Osteocyte (in vitro differentiated cells): Measurements from ENCODE around the gene ZNF80. TPM values are rescaled to one million over a fixed set of nuclear protein-coding genes. Genes with fewer than 3 reads are reported as not detected.

ENCODE experiments used
- DNase-seq: peaks from one replicate; pipeline ENCODE4 v3.0.0; 2021; ENCODE audit warnings: mixed read lengths; ENCODE audit not compliant: unreplicated experiment; ENCODE audit errors: extremely low spot score
- H3K27ac Mint-ChIP-seq: one replicate; pipeline ENCODE4 v1.8.0; 2021; ENCODE audit warnings: mild to moderate bottlenecking, mixed read lengths; ENCODE audit not compliant: unreplicated experiment
- H3K27me3 Mint-ChIP-seq: one replicate; pipeline ENCODE4 v1.8.0; 2021; ENCODE audit warnings: mixed read lengths; ENCODE audit not compliant: unreplicated experiment
- H3K36me3 Mint-ChIP-seq: one replicate; pipeline ENCODE4 v1.8.0; 2021; ENCODE audit warnings: mixed read lengths; ENCODE audit not compliant: unreplicated experiment
- H3K4me1 Mint-ChIP-seq: one replicate; pipeline ENCODE4 v1.8.0; 2021; ENCODE audit warnings: mixed read lengths; ENCODE audit not compliant: unreplicated experiment
- H3K4me3 Mint-ChIP-seq: one replicate; pipeline ENCODE4 v1.8.0; 2021; ENCODE audit warnings: mild to moderate bottlenecking, moderate library complexity, mixed read lengths; ENCODE audit not compliant: unreplicated experiment
- H3K9me3 Mint-ChIP-seq: one replicate; pipeline ENCODE4 v1.8.0; 2021; ENCODE audit warnings: mixed read lengths; ENCODE audit not compliant: unreplicated experiment
- total RNA-seq: library from RNA; stranded (reverse); gene quantifications from 2 replicates; pipeline ENCODE4 v1.2.1, GENCODE V29; 2021
- TF ChIP-seq, protein P1 (sequence below): fragments of 200-600 bp; sonication (generic); IDR thresholded peaks from 2 replicates; pipeline ENCODE4 v1.5.0; 2021; ENCODE audit warnings: antibody characterized with exemption, mild to moderate bottlenecking, moderate library complexity

ZNF80 gene
- total RNA-seq, 1 donor from 2014 or later, result not detected

DNA sequence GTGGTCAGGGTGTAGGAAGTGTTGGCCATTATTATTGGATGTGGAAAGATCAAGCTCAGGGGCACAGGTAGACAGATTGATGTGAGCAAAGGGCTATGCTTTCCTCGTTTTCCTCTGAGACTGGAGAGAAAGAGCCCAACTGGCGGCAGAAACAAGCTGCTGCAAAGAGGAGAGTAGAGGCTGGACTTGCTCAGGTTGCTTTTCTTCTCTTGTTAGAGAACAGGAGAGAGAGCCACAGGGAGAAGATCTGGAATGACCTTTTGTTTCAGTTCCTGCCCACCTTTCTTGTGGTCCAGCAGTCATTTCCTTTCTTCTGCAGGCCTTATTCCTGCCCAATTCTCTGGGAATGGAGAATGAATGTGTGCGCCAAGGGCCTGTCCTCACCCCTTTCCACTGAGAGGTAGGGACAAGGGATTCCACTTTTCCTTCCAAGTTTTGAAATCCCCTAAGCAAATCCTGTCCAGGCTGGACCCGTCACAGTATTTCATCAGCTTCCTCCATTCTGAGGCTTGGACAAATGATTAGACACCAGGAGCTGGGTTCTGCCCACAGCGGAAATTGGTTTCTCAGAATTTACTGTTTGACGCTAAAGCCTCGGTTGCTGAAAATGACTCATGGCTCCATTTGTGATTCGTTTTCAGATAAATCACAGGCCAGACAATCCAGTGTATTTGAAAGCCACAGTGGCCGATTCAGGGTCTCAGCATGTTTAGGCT is 16.1 kb downstream of the ZNF80 start:
- no peaks in the 10 kb centered on the region for H3K36me3 Mint-ChIP-seq
- peaks cover 10% of the 10 kb centered on the region for H3K27me3 Mint-ChIP-seq
- no peak overlapping the region for H3K4me3 Mint-ChIP-seq
- no peak overlapping the region for H3K27ac Mint-ChIP-seq
- peaks cover 8% of the 10 kb centered on the region for H3K9me3 Mint-ChIP-seq
- no peak for DNase-seq
- TF ChIP-seq, protein P1, sequence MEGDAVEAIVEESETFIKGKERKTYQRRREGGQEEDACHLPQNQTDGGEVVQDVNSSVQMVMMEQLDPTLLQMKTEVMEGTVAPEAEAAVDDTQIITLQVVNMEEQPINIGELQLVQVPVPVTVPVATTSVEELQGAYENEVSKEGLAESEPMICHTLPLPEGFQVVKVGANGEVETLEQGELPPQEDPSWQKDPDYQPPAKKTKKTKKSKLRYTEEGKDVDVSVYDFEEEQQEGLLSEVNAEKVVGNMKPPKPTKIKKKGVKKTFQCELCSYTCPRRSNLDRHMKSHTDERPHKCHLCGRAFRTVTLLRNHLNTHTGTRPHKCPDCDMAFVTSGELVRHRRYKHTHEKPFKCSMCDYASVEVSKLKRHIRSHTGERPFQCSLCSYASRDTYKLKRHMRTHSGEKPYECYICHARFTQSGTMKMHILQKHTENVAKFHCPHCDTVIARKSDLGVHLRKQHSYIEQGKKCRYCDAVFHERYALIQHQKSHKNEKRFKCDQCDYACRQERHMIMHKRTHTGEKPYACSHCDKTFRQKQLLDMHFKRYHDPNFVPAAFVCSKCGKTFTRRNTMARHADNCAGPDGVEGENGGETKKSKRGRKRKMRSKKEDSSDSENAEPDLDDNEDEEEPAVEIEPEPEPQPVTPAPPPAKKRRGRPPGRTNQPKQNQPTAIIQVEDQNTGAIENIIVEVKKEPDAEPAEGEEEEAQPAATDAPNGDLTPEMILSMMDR, result no peak
- no peaks in the 10 kb centered on the region for H3K4me1 Mint-ChIP-seq

GRCh38 chr3:114219741-114220140 is 17.6 kb downstream of the ZNF80 start:
- Mint-ChIP-seq H3K4me1 (no peaks in the 10 kb centered on the region), H3K4me3 (no peak overlapping the region), H3K36me3 (no peaks in the 10 kb centered on the region), H3K9me3 (no peaks in the 10 kb centered on the region), H3K27ac (no peak overlapping the region), H3K27me3 (peaks cover 10% of the 10 kb centered on the region)
- TF ChIP-seq, protein P1, result no peak
- DNase-seq, result no peak

DNA sequence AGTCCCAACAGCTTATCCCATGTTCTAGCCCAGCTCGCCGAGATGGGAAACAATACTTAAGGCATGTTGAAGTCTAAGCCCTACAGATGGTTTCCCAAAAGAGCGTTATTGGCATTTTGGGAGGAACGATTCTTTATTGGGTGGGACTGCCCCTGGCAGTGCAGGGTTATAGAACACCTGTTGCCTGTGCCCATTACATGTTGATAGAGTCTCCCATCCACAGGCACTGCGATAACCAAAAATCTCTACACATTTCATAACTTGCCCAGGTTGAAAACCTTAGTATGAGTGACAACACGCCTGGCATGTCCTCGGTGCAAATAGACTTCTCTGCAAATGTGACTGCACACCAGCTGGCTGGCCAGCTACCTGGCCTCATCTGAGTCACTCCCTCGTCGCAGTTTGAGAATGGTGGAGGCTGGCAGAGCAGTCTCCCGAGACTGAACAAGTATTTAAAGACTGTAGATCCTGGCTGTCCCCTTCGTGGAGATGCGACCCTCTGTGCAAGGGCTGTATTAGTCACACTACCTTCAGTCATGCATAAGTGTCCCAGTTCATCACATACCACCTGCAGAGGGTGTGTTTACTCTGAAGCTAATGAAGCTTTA is 18.7 kb downstream of the ZNF80 start:
- H3K27ac Mint-ChIP-seq, result no peak overlapping the region
- H3K4me3 Mint-ChIP-seq, result no peak overlapping the region
- peaks cover 10% of the 10 kb centered on the region for H3K27me3 Mint-ChIP-seq
- TF ChIP-seq, protein P1, result no peak
- DNase-seq, result no peak
- H3K9me3 Mint-ChIP-seq, result no peaks in the 10 kb centered on the region
- H3K4me1 Mint-ChIP-seq, result no peaks in the 10 kb centered on the region
- H3K36me3 Mint-ChIP-seq, result no peaks in the 10 kb centered on the region

GRCh38 chr3:114218006-114218405 is 19.4 kb downstream of the ZNF80 start:
- Mint-ChIP-seq H3K36me3 (no peaks in the 10 kb centered on the region), H3K4me1 (no peaks in the 10 kb centered on the region), H3K4me3 (no peak overlapping the region), H3K9me3 (no peaks in the 10 kb centered on the region), H3K27ac (no peak overlapping the region), H3K27me3 (peaks cover 10% of the 10 kb centered on the region)
- no peak for DNase-seq
- TF ChIP-seq, protein P1, result no peak

DNA sequence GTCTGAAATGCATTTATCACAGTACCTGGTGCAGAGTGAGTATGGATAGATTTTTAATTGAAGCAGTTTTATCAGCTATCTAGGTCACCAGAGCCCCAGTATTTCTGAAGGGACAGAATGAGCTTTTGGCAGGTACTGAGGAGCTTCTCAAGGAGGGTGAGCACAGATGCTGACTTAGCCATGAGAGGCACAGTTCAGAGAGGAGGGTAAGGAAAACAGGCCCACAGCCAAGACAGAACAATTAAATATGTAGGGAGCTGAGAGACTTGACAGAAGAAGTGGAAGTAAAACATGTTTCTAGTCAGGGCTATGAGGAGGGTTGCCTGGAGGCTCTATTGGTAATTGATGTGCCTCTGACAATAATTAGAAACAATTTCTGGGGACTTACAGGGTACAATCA is 20.1 kb downstream of the ZNF80 start:
- H3K27me3 Mint-ChIP-seq, result peaks cover 10% of the 10 kb centered on the region

More for the DNA sequence above, 20.1 kb downstream of the ZNF80 start:
- Mint-ChIP-seq H3K9me3 (no peaks in the 10 kb centered on the region), H3K27ac (no peak overlapping the region), H3K4me3 (no peak overlapping the region), H3K4me1 (no peaks in the 10 kb centered on the region), H3K36me3 (no peaks in the 10 kb centered on the region)
- TF ChIP-seq, protein P1, result no peak
- no peak for DNase-seq
